Raji (cell line): ENCODE data around the gene TRAF5.

Source experiments
- POLR2A ChIP-seq: IDR thresholded peaks from 2 replicates; pipeline ENCODE4 v1.6.1; 2011; ENCODE audit warnings: low read depth, low read length, control low read depth; ENCODE audit not compliant: insufficient read depth

Gene TRAF5

DNA sequence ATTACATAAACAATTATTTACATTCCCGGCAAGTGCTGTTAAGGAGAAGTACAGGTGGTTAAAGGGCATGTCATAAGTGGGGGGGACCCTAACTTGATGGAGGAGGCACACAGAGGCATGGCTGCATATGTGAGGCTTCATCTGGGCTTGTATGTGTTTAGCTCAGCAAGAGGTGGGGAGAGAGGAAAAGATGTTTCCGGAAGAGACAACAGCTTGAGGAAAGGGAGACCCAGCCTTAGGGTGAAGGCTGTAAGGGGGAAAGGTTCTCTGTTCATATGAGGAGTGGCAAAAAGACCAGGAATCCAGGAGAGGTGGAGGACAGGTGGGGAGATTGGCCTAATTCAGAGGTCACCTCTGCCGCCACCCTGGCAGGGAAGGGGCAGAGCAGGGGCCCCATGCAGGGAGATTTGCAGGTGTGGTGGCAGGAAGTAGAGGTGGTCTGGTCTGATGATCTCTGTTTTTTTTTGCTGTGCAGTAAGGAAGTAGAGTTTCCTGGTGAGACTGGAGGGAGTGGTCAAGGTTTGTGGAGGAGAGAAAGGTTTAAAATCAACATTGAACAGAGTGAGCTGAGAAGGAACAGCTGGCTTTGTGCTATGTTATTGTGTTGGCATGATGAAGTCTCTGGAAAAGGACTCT, 9.0 kb downstream of the TRAF5 start:
- 0 out of 2 replicates have a peak, but pooled peaks have one; percentile 14 for TF ChIP-seq POLR2A

- TF ChIP-seq POLR2A: no peak
Observed at GRCh38 chr1:211336161-211336560, 9.5 kb downstream of the TRAF5 start.

GRCh38 chr1:211336775-211337174, 10.1 kb downstream of the TRAF5 start:
- TF ChIP-seq POLR2A: no peak

GRCh38 chr1:211337430-211338223, 11.0 kb downstream of the TRAF5 start:
- no peak for TF ChIP-seq POLR2A

DNA sequence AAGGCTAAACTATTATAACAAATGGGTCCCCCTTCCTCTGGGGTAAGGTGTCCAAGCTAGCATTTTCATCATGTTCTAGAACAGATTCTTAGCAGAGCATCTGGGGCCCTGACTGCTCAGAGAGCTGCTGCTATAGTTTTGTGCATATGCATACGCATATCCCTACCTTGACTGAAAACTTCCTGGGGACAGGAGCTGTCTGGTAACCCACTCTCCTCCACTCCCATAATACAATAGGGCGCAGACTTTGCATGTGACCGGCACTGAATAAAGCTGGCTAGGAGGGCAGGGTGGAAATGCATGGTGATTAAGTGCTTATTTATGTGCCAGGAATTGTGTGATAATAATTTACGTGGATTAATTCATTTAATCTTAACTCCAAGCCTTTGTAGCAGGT, 11.6 kb downstream of the TRAF5 start:
- no peak for TF ChIP-seq POLR2A

GRCh38 chr1:211339631-211340041, 13.0 kb downstream of the TRAF5 start:
- no peak for TF ChIP-seq POLR2A

GRCh38 chr1:211340622-211341507, 14.2 kb downstream of the TRAF5 start:
- no peak for TF ChIP-seq POLR2A

- no peak for TF ChIP-seq POLR2A
Observed at GRCh38 chr1:211341999-211342398, 15.4 kb downstream of the TRAF5 start.

DNA sequence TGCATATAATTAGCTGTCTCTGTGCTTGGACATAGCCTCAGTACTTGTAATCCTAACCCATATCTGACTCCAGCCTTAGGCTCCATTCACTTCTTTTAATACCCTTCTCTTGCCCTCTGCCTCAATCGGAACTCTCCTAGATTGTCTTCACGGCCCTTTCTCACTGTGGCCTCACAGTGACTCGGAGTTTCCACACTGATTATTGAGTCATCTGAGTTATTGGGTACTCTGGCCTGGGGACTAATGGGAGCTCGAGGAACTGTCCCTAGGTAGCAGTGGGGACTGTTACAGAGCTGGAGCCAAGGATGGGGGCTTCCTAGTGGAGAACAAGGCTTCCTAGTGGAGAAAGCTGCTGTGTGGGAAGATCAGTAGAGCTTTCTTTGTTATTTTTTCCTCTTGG, 17.0 kb downstream of the TRAF5 start:
- TF ChIP-seq POLR2A: no peak

DNA sequence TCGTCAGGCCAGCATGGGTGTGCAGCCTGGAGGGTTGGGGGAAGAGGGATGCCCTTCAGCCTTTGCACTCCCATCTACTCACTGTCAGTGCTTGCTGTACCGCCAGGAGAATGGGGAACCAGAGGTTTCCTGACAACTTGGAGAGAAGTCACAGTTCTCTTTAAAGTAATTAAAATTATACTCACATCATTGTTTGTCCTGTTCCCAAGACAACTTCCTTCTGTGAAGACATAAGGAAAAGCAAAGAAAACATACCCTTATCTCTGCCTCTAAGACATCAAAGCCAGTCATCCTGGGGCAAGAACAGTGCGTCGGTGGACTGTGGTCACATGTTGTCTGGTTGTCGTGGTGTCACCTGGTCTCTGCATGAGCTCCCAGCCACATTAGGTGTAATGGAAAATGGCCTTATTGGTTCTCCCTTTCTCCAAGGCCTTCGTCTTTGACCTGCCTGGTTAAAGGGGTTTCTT, 17.6 kb downstream of the TRAF5 start:
- TF ChIP-seq POLR2A: no peak

GRCh38 chr1:211345719-211346118, 19.1 kb downstream of the TRAF5 start:
- no peak for TF ChIP-seq POLR2A

DNA sequence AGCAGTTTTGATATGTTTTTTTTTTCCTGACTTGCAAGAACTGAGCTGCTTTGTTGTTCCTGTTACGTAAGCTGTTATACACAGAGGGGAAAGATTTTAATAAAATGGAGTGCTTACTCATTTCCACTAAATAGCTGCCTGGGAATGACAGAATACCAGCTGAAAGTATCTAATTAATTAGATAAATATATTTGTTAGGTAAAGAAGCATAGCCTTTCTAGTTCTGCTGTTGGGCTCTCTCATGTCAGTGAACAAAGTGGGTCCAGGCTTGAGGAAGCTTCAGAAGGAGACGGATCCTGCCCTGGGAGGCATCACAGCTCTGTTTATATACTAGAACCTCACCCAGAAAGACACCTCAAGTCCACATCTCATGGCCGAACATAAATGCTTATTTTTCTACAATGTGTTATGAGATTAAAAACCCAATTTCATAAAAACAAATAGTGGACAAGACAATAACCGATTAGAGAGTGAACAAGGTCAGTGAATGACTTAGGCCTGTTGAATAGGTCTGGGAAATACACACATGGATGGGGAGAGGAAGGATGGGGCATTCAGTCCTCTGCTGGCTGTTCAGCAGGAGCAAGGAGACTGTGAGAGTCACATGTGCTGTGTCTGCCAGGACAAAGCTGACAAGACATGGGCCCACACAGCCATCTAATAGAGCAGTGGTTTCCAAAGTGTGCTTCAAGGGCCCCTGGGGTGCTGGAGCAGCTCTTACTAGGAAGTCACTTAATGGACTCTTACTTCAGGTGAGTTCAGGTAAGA, 20.6 kb downstream of the TRAF5 start:
- TF ChIP-seq POLR2A: no peak

GRCh38 chr1:211348547-211348946, 21.9 kb downstream of the TRAF5 start:
- TF ChIP-seq POLR2A: no peak

DNA sequence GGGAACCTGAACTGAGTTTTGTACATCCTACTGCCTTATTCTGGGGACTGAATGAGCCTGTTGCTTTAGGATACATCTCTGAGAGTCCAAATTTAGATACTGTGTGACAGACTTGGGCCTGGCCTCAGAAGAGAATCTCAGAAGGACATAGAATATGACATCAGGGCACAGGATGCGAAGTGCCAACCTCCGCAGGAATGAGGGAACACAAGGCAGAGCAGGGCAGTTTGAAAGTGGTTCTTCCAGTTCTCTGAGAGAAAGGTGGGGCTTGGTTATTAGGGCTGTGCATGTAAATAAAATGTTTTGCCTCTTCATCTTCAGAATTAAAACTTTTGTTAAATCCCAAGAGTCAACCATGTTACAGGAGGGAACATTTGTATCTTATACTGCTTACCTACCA, 23.1 kb downstream of the TRAF5 start:
- no peak for TF ChIP-seq POLR2A

- no peak for TF ChIP-seq POLR2A
Observed at GRCh38 chr1:211352465-211352864, 25.8 kb downstream of the TRAF5 start.
